Measurements from ENCODE around the gene NTRK1.

Gene NTRK1

DNA sequence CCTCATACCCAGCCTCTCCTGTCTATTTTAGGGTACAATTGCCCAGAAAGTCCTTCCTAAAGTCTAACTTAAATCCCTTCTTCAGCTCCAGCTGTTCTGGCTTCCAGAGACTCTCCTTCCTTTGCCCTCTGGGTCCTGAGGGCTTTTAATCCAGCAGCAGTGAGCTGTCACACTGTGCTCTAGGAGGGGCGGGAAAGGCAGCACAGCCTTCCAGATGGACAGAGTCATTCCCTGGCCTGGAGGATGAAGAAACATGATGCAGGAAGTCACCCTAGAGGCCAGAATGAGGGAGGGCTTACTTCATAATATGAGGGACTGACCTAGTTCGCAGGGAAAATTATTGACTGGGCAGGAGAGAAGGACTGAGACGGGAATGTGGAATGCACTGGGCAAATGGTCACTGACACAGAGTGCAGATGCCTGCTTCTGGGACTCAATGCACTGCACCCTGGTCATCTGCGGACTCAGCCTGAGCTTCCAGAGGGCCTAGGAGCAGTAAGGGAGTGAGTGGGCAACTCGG is 45.3 kb upstream of the NTRK1 start:
- TF ChIP-seq, protein P1, sequence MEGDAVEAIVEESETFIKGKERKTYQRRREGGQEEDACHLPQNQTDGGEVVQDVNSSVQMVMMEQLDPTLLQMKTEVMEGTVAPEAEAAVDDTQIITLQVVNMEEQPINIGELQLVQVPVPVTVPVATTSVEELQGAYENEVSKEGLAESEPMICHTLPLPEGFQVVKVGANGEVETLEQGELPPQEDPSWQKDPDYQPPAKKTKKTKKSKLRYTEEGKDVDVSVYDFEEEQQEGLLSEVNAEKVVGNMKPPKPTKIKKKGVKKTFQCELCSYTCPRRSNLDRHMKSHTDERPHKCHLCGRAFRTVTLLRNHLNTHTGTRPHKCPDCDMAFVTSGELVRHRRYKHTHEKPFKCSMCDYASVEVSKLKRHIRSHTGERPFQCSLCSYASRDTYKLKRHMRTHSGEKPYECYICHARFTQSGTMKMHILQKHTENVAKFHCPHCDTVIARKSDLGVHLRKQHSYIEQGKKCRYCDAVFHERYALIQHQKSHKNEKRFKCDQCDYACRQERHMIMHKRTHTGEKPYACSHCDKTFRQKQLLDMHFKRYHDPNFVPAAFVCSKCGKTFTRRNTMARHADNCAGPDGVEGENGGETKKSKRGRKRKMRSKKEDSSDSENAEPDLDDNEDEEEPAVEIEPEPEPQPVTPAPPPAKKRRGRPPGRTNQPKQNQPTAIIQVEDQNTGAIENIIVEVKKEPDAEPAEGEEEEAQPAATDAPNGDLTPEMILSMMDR (IDR thresholded peaks at IDR 0.05; ENCODE audit: borderline replicate concordance, insufficient read depth, low read depth, low read length), result no peak
- H3K4me3 ChIP-seq (ENCODE audit: low read depth, low read length), result no peak overlapping the region

DNA sequence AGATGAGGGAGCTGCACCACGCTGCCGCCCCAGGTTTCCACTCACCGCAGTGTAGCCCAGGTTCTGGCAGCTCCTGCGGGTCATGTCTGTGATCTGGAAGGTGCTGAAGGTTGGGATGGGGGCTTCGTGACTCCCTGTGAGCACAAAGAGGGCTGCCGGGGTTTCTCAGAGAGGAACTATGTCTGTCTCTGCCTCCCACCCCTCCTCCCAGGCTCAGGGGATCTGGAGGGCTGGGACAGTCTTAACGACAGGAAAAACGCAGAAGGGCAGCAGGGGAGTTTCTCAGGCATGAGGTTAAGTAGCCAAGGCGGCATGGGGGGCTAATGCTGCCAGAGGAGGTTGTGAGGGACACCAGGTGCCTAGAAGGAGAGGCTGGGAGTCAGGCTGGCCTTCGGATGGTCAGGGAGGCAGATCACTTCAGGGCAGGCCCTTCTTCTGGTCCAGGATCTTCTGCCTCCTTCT is 44.7 kb upstream of the NTRK1 start:
- peak overlapping the region; percentile 26 for H3K4me3 ChIP-seq (ENCODE audit: low read depth, low read length)
- TF ChIP-seq, protein P1 (IDR thresholded peaks at IDR 0.05; ENCODE audit: borderline replicate concordance, insufficient read depth, low read depth, low read length), result no peak

DNA sequence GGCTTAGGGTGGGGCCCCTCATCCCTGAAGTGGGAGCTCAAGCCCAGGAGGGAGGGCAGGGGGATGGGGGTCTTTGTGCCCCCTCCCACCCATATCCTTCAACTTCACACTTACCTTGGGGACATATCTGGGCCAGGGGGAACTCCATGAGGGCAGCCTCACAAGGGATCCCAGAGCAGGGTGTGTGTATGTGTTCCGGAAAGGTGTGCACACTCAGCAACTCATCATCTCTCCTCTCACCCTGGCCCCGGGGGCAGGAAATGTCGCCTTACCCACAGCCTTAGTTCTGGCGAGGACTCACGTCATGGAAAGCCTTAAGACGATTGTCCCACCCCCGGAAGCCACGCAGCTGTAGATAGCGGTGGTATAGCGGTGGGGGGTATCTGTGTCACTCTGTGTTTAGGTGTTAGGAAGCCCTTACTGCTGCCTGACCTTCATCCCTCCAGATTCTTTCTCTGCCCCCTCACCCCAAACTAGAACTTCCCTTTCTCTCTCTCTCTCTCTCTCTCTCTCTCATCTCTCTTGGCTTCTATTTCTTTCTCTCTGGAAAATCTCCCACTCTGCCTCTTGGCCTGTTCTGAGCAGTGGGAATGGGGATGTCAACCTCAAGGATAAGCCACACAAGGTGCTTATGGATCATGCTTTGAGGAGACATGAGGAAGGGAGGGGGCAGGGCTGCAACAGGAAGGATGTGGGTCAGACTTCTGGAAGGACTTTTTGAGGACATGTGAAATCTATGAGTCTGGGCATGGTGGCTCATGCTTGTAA is 43.9 kb upstream of the NTRK1 start, which contains the start of gene SH2D2A:
Gene SH2D2A, minus strand, starts transcription at position 288 of the 768 bp plus-strand sequence. Its CDS starts 140 bp downstream, at position 148.
- TF ChIP-seq, protein P1 (IDR thresholded peaks at IDR 0.05; ENCODE audit: borderline replicate concordance, insufficient read depth, low read depth, low read length), result no peak
- H3K4me3 ChIP-seq (ENCODE audit: low read depth, low read length), result peak within 1 kb of the TSS; percentile 26

DNA sequence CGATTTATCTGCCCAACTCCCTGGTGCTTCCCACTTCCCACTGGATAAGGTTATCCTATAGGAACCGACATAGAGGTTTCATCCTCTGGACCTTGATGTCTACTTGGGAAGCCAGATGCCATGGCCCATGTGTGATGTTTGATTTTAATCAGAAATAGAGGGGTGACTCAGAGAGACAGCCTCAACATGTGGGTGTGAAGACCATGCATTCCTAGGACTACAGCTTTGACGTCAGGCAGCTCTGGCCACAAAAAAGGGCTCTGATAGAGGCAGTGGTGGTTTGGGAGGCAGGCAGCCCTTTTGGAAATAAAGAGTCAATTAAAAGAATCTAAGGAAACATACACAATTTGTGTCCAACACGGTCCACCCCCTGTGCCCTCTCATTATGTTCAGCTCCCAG is 38.9 kb upstream of the NTRK1 start:
- no peak overlapping the region for H3K4me3 ChIP-seq (ENCODE audit: low read depth, low read length)
- TF ChIP-seq, protein P1 (IDR thresholded peaks at IDR 0.05; ENCODE audit: borderline replicate concordance, insufficient read depth, low read depth, low read length), result no peak

DNA sequence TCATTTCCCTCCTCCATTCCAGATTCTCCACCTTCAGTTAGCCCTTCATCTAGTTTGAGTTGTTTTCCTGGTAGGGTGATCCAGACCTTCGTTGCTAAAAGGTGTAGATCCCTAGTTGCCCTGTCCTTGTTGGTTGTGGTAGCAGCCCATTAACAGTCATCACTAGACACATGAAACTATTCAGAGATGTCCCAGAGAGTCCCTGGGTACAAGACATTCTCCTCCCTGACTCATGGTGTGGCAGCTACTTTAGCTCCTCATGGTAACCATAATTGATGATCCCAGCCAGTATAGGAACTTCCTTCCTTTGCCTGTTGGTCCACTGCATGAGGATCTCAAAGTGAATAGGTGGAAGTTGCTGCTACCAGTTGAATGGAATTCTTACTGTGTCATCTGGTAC is 38.0 kb upstream of the NTRK1 start:
- H3K4me3 ChIP-seq (ENCODE audit: low read depth, low read length), result no peak overlapping the region
- TF ChIP-seq, protein P1 (IDR thresholded peaks at IDR 0.05; ENCODE audit: borderline replicate concordance, insufficient read depth, low read depth, low read length), result no peak

DNA sequence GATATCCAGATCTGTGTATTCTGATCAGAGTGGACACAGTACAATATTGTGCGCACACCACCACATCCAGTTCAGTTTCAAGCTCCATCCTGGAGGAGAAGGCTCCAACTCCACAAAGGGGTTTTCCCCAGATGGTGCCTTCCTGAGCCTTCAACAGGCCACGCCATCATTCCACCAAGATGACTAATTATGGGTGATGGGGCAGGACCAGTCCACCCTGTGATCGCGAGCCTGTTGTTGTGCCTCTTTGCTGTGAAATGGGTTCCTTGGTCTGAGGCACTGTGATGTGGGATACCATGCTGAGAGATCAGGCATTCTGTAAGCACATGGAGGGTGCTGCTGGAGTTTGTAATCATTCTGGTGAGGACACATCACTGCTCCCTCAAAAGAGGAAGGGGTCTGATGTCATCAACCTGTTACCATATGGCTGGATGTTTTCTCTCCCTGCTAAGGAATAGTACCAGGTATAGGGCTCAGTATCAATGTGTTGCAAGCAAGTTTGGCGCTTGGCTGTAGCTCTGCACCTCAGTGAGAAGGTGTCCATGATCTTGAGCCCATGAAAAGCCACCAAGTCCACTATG is 37.4 kb upstream of the NTRK1 start:
- H3K4me3 ChIP-seq (ENCODE audit: low read depth, low read length), result no peak overlapping the region
- TF ChIP-seq, protein P1 (IDR thresholded peaks at IDR 0.05; ENCODE audit: borderline replicate concordance, insufficient read depth, low read depth, low read length), result no peak

All from GM12875 (cell line).